Thyroid gland (tissue), 4 donors: Measurements from ENCODE around the gene AFF2.

Experiments used
- POLR2A ChIP-seq, 2 donors: fragments of 450-650 bp; IDR thresholded peaks; one replicate each; pipeline ENCODE4 v1.6.1; 2017; ENCODE audit warnings: antibody characterized with exemption in 2 of 2, mild to moderate bottlenecking in 2 of 2, moderate library complexity in 1 of 2
- TF ChIP-seq, protein P1 (sequence below), 6 experiments: fragments of 200-600 bp in 3 of 6; fragments of 450-650 bp in 3 of 6; sonication (generic) in 3 of 6; IDR thresholded peaks; one replicate each; pipeline ENCODE4 v1.5.1; 2016 to 2019; ENCODE audit warnings: antibody characterized with exemption in 6 of 6, mild to moderate bottlenecking in 2 of 6, inconsistent platforms in 1 of 6, moderate library complexity in 1 of 6

DNA sequence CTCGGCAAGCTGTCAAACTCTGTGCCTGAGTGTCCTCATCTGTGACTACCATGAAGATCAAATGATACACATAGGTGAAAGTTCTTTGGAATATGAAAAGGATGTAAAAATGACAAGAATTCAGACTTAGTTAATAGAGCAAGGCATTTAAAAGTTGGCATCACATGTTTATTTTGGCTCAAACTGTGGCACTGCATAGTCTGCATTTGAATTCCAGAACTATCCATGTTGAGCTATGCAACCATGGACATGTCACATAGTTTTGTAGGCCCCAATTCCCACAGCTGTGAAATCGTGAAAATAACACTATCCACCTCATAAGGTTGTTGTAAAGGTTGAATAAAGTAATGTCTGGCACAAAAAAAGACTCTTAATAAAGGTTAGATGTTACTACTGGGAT lies 33.9 kb downstream of the AFF2 start:
- TF ChIP-seq, protein P1, sequence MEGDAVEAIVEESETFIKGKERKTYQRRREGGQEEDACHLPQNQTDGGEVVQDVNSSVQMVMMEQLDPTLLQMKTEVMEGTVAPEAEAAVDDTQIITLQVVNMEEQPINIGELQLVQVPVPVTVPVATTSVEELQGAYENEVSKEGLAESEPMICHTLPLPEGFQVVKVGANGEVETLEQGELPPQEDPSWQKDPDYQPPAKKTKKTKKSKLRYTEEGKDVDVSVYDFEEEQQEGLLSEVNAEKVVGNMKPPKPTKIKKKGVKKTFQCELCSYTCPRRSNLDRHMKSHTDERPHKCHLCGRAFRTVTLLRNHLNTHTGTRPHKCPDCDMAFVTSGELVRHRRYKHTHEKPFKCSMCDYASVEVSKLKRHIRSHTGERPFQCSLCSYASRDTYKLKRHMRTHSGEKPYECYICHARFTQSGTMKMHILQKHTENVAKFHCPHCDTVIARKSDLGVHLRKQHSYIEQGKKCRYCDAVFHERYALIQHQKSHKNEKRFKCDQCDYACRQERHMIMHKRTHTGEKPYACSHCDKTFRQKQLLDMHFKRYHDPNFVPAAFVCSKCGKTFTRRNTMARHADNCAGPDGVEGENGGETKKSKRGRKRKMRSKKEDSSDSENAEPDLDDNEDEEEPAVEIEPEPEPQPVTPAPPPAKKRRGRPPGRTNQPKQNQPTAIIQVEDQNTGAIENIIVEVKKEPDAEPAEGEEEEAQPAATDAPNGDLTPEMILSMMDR (IDR thresholded peaks at IDR 0.05) = no peak
- TF ChIP-seq POLR2A (IDR thresholded peaks at IDR 0.05) = no peak
